Fibroblast of gingiva (primary cell): ENCODE results near the gene CD300LG.
"Not testable (repeated sequence)": the region's sequence is repeated elsewhere in the genome, so short reads cannot be mapped to it uniquely, and the experiment has no call there.

Experiments
- DNase-seq: peaks from one replicate; pipeline ENCODE4 v3.0.0-alpha.2; 2011; ENCODE audit warnings: low read depth

CD300LG gene

GRCh38 chr17:43846963-43847371 lies at the start of gene CD300LG:
Gene CD300LG, plus strand, starts transcription at chr17:43847176. Its CDS starts 41 bp downstream, at chr17:43847217.
- DNase-seq, result no peak

- DNase-seq, result not testable (repeated sequence)
Measured at GRCh38 chr17:43798024-43798423, 49.0 kb upstream of the CD300LG start.

GRCh38 chr17:43799047-43799446 lies 47.9 kb upstream of the CD300LG start:
- DNase-seq, result no peak

GRCh38 chr17:43800736-43801135 lies 46.2 kb upstream of the CD300LG start:
- no peak for DNase-seq

- DNase-seq, result no peak
Measured at GRCh38 chr17:43801844-43802243, 45.1 kb upstream of the CD300LG start.

GRCh38 chr17:43803758-43804157 lies 43.2 kb upstream of the CD300LG start:
- DNase-seq, result no peak

GRCh38 chr17:43805117-43805516 lies 41.9 kb upstream of the CD300LG start:
- no peak for DNase-seq

GRCh38 chr17:43808076-43808475 lies 38.9 kb upstream of the CD300LG start:
- no peak for DNase-seq

- DNase-seq, result no peak
Measured at GRCh38 chr17:43809121-43809520, 37.9 kb upstream of the CD300LG start.

GRCh38 chr17:43810226-43810715 lies 36.7 kb upstream of the CD300LG start:
- DNase-seq, result no peak

- no peak for DNase-seq
Measured at GRCh38 chr17:43810823-43811222, 36.2 kb upstream of the CD300LG start.

- no peak for DNase-seq
Measured at GRCh38 chr17:43812396-43813265, 34.3 kb upstream of the CD300LG start.

GRCh38 chr17:43813386-43813785 lies 33.6 kb upstream of the CD300LG start:
- no peak for DNase-seq

- DNase-seq, result no peak
Measured at GRCh38 chr17:43814026-43814425, 33.0 kb upstream of the CD300LG start.

- DNase-seq, result peak; percentile 67
Measured at GRCh38 chr17:43814714-43815113, 32.3 kb upstream of the CD300LG start.

GRCh38 chr17:43816336-43817320 lies 30.3 kb upstream of the CD300LG start:
- no peak for DNase-seq

- no peak for DNase-seq
Measured at GRCh38 chr17:43817826-43818225, 29.1 kb upstream of the CD300LG start.

GRCh38 chr17:43818966-43819365 lies 28.0 kb upstream of the CD300LG start:
- DNase-seq, result no peak

- no peak for DNase-seq
Measured at GRCh38 chr17:43820759-43821158, 26.2 kb upstream of the CD300LG start.

- DNase-seq, result no peak
Measured at GRCh38 chr17:43822570-43823190, 24.3 kb upstream of the CD300LG start.

GRCh38 chr17:43823350-43824084 lies 23.5 kb upstream of the CD300LG start:
- DNase-seq, result no peak
